ENCODE results near the gene AFAP1L1.

DNA sequence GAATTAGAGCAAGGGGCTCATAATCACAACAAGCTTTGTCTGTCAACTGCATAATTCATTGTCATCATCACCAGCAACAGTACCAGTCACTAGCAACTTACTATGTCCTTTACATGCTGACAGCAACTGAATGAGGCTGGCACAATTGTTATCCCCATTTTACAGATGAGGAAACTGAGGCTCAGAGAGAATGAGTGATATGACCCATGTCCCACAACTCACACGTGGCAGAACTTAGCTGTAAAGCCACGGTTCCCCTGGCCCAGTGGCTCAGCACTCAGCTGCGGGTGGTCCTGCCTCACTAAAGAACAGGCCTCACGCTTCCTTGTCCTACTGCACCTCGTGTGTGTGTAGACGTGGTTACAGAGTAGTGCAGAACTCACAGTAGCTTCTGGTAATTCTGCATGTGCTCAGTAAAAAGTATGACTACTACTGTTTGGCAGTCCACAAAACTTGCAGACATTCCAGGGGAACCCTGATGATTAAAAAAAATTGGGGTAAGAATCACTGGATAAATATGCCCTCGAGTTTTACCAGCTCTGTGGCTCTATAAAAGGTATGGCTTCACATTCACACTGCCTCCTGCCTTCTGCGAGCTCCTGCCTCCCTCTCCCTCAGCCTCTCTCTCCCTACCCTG, 30.2 kb downstream of the AFAP1L1 start:
- TF ChIP-seq GATA2 (IDR thresholded peaks at IDR 0.05; ENCODE audit: low read depth, low read length) = no peak
- TF ChIP-seq GATA3 (IDR thresholded peaks at IDR 0.05; ENCODE audit: low read depth, low read length) = no peak

Measured in SH-SY5Y (cell line).